ENCODE data around the gene CALML4. TPM values are rescaled to one million over a fixed set of nuclear protein-coding genes. Genes with fewer than 3 reads are reported as not detected.
A peak's percentile ranks its signal among the peaks of the same experiment; 100 is the strongest.
"Not testable (repeated sequence)": the region's sequence is repeated elsewhere in the genome, so short reads cannot be mapped to it uniquely, and the experiment has no call there.

Gene CALML4
- 0.46 TPM for polyA plus RNA-seq

GRCh38 chr15:68204776-68205557 lies at the start of gene CALML4:
Gene CALML4, minus strand, starts transcription at chr15:68205332. Its CDS starts 85 bp downstream, at chr15:68205247.
- H3K27me3 Mint-ChIP-seq, result no peaks in the 10 kb centered on the region
- no peak within 1 kb of the TSS for H3K4me3 Mint-ChIP-seq
- H3K4me1 Mint-ChIP-seq, result peaks cover 13 to 19% (median 14%) of the 10 kb centered on the region in 3 donors
- peaks cover 2% of the 10 kb centered on the region for H3K36me3 Mint-ChIP-seq
- H3K9me3 Mint-ChIP-seq, result no peaks in the 10 kb centered on the region
- H3K27ac Mint-ChIP-seq, result no peak within 1 kb of the TSS

DNA sequence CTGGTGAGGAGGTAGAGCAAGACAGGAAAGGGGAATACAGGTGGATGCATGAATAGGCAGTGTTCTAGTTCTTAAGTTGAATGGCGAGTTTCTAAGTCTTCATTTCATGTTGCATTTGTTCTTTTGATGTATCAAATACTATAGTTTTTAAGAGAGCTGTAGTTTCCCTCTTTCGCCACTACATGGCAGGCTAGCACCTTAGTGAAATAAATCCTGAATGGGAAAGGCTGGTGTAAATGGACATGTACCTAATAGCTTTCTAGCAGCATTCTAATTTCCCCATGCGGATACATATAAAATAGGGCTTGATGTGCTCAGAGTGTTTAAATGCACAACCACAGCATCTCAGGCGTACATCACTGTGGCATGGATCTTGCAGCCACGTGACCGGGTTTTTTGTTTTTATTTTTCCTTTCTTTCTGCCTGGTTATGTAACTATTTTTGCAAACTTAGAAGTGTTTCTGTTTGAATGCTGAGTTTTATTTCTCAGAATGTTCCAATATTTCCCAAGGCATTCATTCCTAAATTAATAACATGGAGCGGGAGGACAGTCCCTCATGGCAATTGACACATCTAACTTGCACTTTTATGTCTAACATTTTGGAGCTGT lies 47.9 kb upstream of the CALML4 start:
- peaks cover 1 to 7% (median 4%) of the 10 kb centered on the region in 3 donors for H3K4me1 Mint-ChIP-seq
- peaks cover 14% of the 10 kb centered on the region for H3K27me3 Mint-ChIP-seq
- no peak overlapping the region for H3K4me3 Mint-ChIP-seq
- H3K9me3 Mint-ChIP-seq, result no peaks in the 10 kb centered on the region
- H3K27ac Mint-ChIP-seq, result peak overlapping the region in 1 of 3 donors; percentile 21
- no peaks in the 10 kb centered on the region for H3K36me3 Mint-ChIP-seq

GRCh38 chr15:68249058-68249713 lies 44.1 kb upstream of the CALML4 start:
- H3K27me3 Mint-ChIP-seq, result peaks cover 2% of the 10 kb centered on the region
- peaks cover 0 to 7% (median 2%) of the 10 kb centered on the region in 3 donors for H3K4me1 Mint-ChIP-seq
- no peak overlapping the region for H3K27ac Mint-ChIP-seq
- H3K9me3 Mint-ChIP-seq, result peaks cover 2 to 6% (median 5%) of the 10 kb centered on the region in 3 donors
- no peaks in the 10 kb centered on the region for H3K36me3 Mint-ChIP-seq
- no peak overlapping the region for H3K4me3 Mint-ChIP-seq

- no peak overlapping the region for H3K27ac Mint-ChIP-seq
- peaks cover 2% of the 10 kb centered on the region for H3K36me3 Mint-ChIP-seq
- no peak overlapping the region for H3K4me3 Mint-ChIP-seq
- peaks cover 2 to 21% (median 18%) of the 10 kb centered on the region in 3 donors for H3K9me3 Mint-ChIP-seq
- H3K27me3 Mint-ChIP-seq, result no peaks in the 10 kb centered on the region
- peaks cover 0 to 2% (median 0%) of the 10 kb centered on the region in 3 donors for H3K4me1 Mint-ChIP-seq
Observed at GRCh38 chr15:68244235-68244634, 39.1 kb upstream of the CALML4 start.

DNA sequence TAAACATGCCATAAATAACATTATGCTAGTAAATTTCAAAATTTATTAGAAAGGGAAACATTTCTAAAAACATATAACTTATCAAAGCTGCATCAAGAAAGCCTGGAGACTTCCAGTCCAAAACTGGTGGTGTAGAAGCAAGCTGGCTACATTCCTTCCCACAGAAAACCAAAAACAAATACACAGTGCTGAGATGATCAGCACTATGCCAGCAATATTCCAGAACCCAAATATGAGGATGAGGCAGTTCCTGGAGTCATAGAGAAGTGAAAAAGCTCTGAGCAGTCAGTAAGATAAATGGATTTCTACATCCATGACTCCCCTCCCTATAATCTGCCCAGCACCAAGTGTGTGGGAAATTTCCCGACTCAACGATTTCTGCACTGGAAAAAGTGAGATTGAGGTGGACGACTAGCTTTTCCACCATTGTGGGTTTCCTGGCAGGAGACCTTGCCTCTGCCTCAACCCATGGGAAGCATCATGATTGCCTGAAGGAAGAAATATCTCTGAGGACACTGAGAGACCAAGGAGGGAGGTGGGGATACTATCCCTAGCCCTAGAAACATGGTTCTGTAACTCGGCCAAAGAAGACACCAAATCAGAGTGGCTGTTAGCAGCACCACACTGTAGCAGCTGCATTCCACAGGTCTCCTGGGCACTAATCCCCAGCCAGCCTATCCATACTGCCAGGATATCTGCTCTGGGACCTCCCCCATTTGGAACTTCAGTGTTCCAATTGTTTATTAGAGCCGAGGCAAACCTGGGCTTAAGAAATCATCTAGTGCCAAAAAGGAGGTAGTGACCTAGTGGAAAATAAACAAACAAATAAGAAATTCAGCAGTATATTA lies 36.2 kb upstream of the CALML4 start:
- Mint-ChIP-seq H3K4me1 (peaks cover 0 to 4% (median 0%) of the 10 kb centered on the region in 3 donors), H3K27me3 (no peaks in the 10 kb centered on the region), H3K36me3 (peaks cover 3% of the 10 kb centered on the region), H3K4me3 (no peak overlapping the region), H3K9me3 (peaks cover 2 to 21% (median 20%) of the 10 kb centered on the region in 3 donors), H3K27ac (peak overlapping the region in 1 of 3 donors; percentile 55)

DNA sequence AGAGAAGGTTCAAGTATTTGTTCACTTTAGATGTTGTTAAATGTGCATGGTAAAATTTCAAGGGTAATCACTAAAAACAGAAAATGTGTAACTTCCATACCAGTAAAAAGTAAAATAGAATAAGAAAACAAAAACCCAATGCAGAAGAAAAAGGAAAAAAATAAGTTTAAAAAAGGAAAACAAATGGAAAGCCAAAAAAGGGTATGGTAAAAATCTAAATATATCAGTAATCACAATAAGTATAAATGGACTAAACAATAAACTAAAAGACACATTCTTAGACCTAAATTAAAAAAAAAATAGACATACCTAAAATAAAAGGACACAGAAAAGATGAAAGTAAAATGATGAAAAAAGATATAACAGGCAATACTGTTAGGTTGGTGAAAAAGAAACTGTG lies 33.9 kb upstream of the CALML4 start:
- H3K27me3 Mint-ChIP-seq, result peaks cover 4% of the 10 kb centered on the region
- H3K27ac Mint-ChIP-seq, result no peak overlapping the region
- peaks cover 0 to 4% (median 0%) of the 10 kb centered on the region in 3 donors for H3K4me1 Mint-ChIP-seq
- H3K9me3 Mint-ChIP-seq, result peaks cover 0 to 14% (median 14%) of the 10 kb centered on the region in 3 donors
- H3K4me3 Mint-ChIP-seq, result no peak overlapping the region
- peaks cover 3% of the 10 kb centered on the region for H3K36me3 Mint-ChIP-seq

GRCh38 chr15:68235022-68235421 lies 29.9 kb upstream of the CALML4 start:
- peaks cover 4% of the 10 kb centered on the region for H3K27me3 Mint-ChIP-seq
- no peak overlapping the region for H3K27ac Mint-ChIP-seq
- no peak overlapping the region for H3K4me3 Mint-ChIP-seq
- peaks cover 1% of the 10 kb centered on the region for H3K36me3 Mint-ChIP-seq
- H3K4me1 Mint-ChIP-seq, result peaks cover 2 to 10% (median 7%) of the 10 kb centered on the region in 3 donors
- H3K9me3 Mint-ChIP-seq, result peaks cover 0 to 2% (median 0%) of the 10 kb centered on the region in 3 donors

DNA sequence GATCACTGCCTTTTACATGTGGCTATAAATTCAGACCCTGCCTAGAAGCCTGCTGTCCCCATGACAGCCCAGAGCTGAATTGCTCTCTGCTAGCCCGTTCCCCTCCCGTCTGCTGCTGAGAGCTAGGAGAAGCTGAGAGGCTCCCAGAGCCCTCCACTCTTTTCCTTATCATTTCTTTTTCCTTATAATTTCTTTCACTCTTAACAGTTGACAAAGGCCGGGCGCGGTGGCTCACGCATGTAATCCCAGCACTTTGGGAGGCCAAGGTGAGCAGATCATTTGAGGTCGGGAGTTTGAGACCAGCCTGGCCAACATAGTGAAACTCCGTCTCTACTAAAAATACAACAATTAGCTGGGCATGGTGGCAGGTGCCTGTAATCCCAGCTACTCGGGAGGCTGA lies 29.4 kb upstream of the CALML4 start:
- H3K4me1 Mint-ChIP-seq, result peaks cover 5 to 12% (median 9%) of the 10 kb centered on the region in 3 donors
- not testable (repeated sequence) for H3K9me3 Mint-ChIP-seq, H3K36me3 Mint-ChIP-seq, H3K27ac Mint-ChIP-seq, H3K27me3 Mint-ChIP-seq, H3K4me3 Mint-ChIP-seq

GRCh38 chr15:68234060-68234459 lies 28.9 kb upstream of the CALML4 start:
- Mint-ChIP-seq H3K9me3 (peaks cover 0 to 2% (median 0%) of the 10 kb centered on the region in 3 donors), H3K4me1 (peaks cover 5 to 12% (median 9%) of the 10 kb centered on the region in 3 donors), H3K36me3 (peaks cover 1% of the 10 kb centered on the region), H3K27me3 (peaks cover 4% of the 10 kb centered on the region), H3K27ac (no peak overlapping the region), H3K4me3 (peak overlapping the region in 1 of 4 donors; percentile 51)

DNA sequence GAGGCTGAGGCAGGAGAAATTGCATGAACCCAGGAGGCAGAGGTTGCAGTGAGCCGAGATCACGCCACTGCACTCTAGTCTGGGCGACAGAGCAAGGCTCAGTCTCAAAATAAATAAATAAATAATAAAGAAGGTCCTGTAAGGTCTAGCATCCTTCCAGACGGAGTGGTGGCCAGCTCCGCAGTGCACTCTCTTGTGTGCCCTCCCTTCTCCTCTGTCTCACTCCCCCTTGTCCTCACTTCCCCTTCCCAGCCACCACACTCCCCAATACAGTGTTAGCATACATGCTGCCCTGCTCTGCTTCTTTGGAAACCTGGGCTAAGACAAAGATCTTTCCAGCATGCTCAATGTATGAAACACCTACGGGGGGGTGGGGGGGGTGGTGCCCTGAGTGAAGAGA lies 27.8 kb upstream of the CALML4 start:
- Mint-ChIP-seq H3K4me1 (peaks cover 12 to 21% (median 13%) of the 10 kb centered on the region in 3 donors), H3K27ac (no peak overlapping the region), H3K4me3 (peak overlapping the region in 1 of 4 donors; percentile 51), H3K9me3 (no peaks in the 10 kb centered on the region), H3K36me3 (no peaks in the 10 kb centered on the region), H3K27me3 (peaks cover 4% of the 10 kb centered on the region)

DNA sequence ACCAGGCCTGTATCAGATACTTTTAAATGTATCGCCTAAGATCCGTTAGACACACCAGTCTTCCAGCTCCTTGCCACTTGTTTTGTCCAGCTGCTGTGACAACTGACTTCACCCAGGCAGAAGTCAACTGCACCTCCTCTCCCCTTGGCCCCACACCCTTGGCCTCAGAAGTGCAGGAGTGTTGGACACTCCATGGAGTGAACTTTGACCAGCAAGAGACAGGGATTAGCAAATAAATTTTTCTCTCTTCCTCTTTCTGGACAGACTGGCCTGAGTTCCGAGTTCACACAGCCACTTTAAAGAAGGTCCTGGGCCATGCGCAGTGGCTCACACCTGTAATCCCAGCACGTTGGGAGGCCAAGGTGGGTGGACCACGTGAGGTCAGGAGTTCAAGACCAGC lies 27.3 kb upstream of the CALML4 start:
- Mint-ChIP-seq H3K9me3 (no peaks in the 10 kb centered on the region), H3K4me1 (peaks cover 12 to 24% (median 15%) of the 10 kb centered on the region in 3 donors), H3K27me3 (peaks cover 4% of the 10 kb centered on the region), H3K4me3 (peak overlapping the region in 1 of 4 donors; percentile 68), H3K27ac (no peak overlapping the region), H3K36me3 (no peaks in the 10 kb centered on the region)

GRCh38 chr15:68231102-68231818 lies 26.1 kb upstream of the CALML4 start:
- Mint-ChIP-seq H3K27me3 (peaks cover 4% of the 10 kb centered on the region), H3K36me3 (no peaks in the 10 kb centered on the region), H3K27ac (peak overlapping the region in 1 of 3 donors; percentile 4), H3K9me3 (no peaks in the 10 kb centered on the region), H3K4me1 (peaks cover 12 to 24% (median 19%) of the 10 kb centered on the region in 3 donors), H3K4me3 (peak overlapping the region in 3 of 4 donors; percentile 61 to 77 (median 65))

GRCh38 chr15:68230157-68231100 lies 25.3 kb upstream of the CALML4 start:
- H3K36me3 Mint-ChIP-seq, result no peaks in the 10 kb centered on the region
- peak overlapping the region; percentile 62 to 97 (median 81) for H3K27ac Mint-ChIP-seq
- peaks cover 12 to 24% (median 19%) of the 10 kb centered on the region in 3 donors for H3K4me1 Mint-ChIP-seq
- no peaks in the 10 kb centered on the region for H3K9me3 Mint-ChIP-seq
- peak overlapping the region; percentile 77 to 100 (median 95) for H3K4me3 Mint-ChIP-seq
- H3K27me3 Mint-ChIP-seq, result peaks cover 4% of the 10 kb centered on the region

Data from IgD-negative memory B cell (primary cell).